Adipose tissue (tissue), 3 donors: ENCODE data around the gene DYSF. TPM values are rescaled to one million over a fixed set of nuclear protein-coding genes. Genes with fewer than 3 reads are reported as not detected.

ENCODE experiments used
- H3K27ac ChIP-seq: one replicate; pipeline ENCODE4 v1.5.1; 2013; ENCODE audit warnings: low read depth, low read length
- WGBS, 3 donors: extraction: QIAGEN DNeasy Blood & Tissue Kit; methylation state at CpG; one replicate each; pipeline ENCODE4 v1.1.7; 2013; 5-methylcytosine and 5-hydroxymethylcytosine counted together
- polyA plus RNA-seq, 3 donors: library from polyadenylated mRNA; stranded (reverse); fragments of 200-250 nt; gene quantifications; one replicate each; pipeline ENCODE4 v1.2.3, GENCODE V29; 2013
- donor health status: healthy with polysubstance abuse.
- donor health status: Bipolar disorder and iron deficiency.
- donor health status: healthy.

Gene DYSF
- polyA plus RNA-seq, 3 donors, result 1.5 to 24.0 (median 20.7) TPM

DNA sequence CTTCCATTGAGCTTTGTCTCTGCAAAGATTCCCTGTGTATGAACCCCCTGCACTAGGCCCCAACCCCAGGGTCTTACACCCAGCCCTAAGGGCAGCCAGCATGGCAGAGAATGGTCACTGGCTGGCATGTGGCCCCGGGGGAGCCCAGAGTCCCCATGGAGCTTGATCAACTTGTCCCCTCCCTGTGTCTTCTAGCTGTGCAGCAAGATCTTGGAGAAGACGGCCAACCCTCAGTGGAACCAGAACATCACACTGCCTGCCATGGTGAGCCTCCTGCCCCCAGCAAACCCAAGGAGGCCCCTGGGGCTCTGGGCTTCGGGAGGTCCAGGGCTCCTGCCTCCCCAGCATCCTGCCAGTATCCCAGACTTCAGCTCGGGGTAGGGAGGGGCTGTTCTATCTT lies 81.5 kb downstream of the DYSF start:
- no peak overlapping the region for H3K27ac ChIP-seq
- 91 to 96% (median 92%) methylated on average over 4 of the region's 4 CpGs for WGBS, 3 donors

DNA sequence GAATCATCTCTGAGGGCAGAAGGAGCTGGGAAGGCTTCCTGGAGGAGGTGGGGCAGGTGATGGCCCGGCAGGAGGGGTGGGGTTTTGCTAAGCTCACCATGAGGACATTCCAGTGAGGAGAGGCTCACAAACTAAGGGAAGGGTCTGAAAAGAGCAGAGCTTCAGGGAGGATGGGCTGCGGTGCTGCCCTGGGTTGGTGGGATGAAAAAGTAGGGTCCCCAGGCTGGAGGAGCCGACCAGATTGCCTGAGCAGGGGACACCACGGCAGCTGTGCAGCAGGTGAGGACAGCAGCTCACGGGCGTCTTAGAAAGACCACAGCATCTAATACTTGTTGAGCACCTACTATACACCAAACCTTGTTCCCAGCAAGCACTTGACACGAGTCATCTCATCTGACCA lies 82.2 kb downstream of the DYSF start:
- WGBS, 3 donors, result 88 to 92% (median 92%) methylated on average over 7 of the region's 7 CpGs
- no peak overlapping the region for H3K27ac ChIP-seq

DNA sequence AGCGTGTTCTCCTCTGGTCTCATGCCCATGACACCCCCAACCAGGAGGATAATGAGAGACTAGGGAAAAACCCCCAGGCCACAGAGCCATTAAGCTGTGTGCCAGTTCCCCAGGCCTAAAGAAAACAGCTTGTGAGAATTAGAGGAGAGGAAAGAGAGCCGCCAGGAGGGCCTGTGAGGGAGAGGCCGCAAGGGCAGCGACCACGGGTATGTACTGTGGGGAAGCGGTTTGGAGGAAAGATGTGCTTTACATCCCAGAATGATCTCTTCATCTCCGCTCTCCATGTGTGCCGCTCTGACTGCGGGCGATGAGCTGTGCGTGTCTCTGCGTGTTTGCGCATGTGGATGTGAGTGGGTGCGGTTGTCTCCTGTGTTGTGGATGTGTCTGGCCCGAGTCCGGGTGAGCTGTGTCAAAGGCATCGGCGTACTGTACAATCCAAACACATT lies 82.9 kb downstream of the DYSF start:
- WGBS, 3 donors, result 89 to 93% (median 92%) methylated on average over 18 of the region's 18 CpGs
- no peak overlapping the region for H3K27ac ChIP-seq

DNA sequence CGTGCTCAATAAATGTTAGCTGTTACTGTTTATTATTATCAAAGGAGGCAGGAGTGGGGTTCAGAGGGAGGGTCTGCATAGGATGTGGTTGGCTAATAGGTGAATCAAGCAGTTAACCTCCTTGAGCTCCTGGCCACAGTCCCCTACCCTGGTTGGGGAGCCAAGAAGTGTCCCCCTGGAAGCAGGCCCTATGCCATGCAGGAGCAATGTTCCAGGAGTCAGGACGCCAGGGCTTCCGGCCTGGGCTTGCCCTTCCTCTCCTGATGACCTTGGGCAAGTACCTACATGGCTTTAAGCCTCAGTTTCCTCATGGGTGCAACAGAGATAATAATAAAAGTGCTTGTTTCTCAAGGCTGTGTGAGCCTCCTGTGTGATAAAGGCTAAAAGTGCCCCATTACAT lies 84.9 kb downstream of the DYSF start:
- WGBS, 3 donors, result 79 to 91% (median 86%) methylated on average over 3 of the region's 3 CpGs
- H3K27ac ChIP-seq, result no peak overlapping the region

DNA sequence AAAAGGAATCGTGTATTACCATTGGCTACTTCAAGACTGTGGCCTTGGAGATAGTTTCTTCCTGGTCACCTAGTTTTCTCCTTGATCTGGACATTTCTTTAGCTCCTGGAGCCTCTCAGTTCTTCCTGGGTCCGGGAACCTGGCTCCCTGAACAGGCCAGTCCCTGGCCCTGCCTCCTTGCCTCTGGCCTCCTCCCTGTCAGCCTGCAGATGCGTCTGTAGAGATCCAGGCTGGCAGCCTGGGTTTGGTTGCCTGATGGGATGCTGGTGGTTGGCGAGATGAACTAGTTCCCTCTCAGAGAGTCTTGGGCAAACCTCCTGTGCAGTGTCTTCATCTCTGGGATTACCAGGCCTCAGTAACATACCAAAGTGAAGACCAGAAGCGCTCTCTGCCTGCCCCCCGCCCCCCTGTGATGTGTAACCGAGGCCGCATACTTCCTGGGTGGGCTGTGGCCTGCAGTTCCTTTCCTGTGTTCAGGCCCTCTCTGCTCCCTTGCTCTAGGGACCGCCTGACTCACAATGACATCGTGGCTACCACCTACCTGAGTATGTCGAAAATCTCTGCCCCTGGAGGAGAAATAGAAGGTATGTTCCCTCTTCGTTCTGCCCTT lies 85.4 kb downstream of the DYSF start:
- WGBS, 3 donors, result 67 to 83% (median 73%) methylated on average over 12 of the region's 12 CpGs
- no peak overlapping the region for H3K27ac ChIP-seq

DNA sequence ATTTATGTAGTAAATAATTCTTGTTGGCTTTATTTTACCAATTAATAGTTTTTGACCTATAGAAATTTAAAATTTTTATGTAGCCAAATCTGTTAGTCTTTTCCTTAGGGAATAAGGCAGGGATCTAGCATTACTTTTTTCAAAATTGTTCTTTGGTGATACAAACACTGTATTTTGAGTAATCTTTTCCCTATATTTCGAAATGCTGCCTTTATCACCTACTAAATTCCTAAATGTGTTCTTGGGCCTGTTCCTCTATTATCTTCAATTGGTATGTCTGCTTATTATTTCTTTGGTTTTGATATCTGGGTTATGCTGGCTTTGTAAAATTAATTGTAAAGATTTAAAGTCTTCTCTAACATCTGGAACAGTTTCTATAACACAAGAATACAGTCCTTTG lies 87.5 kb downstream of the DYSF start:
- H3K27ac ChIP-seq, result no peak overlapping the region
- 91 to 96% (median 94%) methylated on average over 1 of the region's 1 CpG for WGBS, 3 donors

DNA sequence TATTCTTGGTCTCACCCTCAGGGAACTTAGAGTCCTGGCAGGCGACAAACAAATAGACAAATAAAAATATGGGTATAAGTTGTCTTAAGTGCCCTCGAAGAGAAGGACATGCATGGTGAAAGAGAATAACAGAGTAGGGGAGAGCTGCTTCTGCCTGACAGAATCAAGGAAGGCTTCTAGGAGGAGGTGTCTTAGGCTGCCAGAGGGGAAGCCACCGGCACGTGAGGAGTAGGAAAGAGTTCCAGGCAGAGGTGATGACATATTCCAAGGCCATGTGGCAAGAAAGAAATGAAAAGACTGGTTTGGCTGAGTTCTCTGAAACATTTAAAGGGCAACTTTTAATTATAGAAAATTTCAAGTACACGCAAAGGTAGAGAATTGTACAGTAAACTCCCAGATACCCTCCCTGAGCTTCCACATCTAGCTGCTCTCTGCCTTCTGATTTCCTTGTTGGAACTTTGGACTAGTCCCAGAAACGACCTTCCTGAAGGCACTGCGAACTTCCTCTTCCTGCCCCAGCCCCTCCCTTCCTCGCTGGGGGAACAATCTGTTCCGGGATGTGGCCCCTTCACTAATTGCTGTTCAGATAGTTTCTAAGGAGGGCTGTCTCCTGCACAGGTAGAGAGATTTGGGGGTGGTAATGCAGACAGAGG lies 91.7 kb downstream of the DYSF start:
- H3K27ac ChIP-seq, result no peak overlapping the region
- WGBS, 3 donors, result 43 to 47% (median 47%) methylated on average over 9 of the region's 9 CpGs

DNA sequence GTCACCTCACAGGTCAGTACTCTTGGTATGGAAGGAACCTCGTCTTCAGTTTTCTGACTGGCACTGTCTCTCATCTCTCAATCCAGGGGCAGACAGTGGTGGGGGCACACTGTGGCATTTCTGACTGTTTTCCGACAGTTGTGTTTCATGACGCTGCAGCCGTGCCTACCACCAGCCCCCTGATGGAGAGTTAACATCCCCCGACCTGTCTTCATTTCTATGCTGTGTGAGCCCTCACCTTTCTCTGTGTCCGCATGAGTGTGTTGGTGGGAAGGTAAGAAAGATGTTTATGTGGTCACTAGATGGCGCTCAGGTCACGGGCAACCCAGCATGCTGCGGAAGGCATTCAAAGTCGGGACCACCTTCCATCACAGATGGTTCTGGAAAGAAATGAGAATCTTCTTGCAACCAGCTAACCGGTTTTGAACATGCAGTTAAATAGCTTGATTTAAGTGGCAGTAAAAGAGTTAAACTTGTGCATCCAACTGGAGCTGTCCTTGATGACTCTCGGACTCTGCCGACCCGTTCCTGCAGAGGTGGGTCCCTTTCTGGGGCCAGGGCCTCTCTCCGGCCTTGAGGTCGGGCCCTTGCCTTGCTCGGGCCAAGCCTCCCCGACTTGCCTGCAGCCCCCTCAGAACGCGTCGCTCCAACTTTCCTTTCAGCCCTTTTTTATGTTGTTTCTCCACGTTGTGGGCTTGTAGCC lies 92.4 kb downstream of the DYSF start:
- H3K27ac ChIP-seq, result no peak overlapping the region

DNA sequence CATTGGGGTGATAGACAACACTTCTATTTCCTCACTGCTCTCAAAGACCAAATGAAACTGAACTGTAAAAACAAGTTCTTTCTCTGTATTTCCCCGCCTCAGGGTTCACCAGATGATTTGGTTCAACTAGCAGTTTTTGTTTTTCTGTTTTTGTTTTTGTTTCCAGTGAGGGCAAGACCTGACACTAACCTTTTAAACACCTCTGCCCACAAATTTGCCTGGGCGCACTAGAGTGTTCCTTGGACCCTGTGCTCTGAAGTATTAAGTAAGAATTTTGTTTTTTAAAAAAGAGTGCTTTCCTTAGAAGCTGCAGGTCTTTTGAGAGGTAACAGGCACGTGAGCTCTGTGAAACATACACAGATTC lies 92.9 kb downstream of the DYSF start:
- WGBS, 3 donors, result 42 to 90% (median 84%) methylated on average over 3 of the region's 3 CpGs
- no peak overlapping the region for H3K27ac ChIP-seq

More for the DNA sequence above, 92.4 kb downstream of the DYSF start:
- 20 to 37% (median 35%) methylated on average over 22 of the region's 22 CpGs for WGBS, 3 donors

DNA sequence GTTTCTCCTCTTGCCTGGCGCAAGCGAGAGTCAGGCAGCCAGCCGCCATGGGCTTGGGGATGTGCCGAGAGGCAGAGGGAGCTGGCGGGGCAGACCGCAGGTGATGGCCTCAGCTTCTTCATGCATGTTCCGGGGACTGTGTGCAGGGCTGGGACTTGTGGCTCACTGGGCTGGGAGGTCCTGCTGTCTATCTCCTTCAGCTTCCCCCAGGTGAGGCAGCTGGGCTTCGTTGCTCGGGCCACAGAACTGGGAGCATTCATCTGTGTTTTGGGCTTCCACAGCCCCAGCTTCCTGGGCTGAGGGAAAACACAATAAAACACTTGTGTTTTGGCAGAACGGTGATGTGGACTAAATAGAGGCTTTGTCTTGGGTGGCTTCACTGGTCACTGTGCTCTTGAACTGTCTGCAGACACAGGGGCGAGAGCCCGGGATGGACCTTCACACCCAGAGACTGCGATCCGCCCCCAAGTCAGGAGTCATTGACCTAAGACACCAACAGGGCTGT lies 93.5 kb downstream of the DYSF start:
- 86 to 93% (median 89%) methylated on average over 14 of the region's 14 CpGs for WGBS, 3 donors
- H3K27ac ChIP-seq, result no peak overlapping the region

DNA sequence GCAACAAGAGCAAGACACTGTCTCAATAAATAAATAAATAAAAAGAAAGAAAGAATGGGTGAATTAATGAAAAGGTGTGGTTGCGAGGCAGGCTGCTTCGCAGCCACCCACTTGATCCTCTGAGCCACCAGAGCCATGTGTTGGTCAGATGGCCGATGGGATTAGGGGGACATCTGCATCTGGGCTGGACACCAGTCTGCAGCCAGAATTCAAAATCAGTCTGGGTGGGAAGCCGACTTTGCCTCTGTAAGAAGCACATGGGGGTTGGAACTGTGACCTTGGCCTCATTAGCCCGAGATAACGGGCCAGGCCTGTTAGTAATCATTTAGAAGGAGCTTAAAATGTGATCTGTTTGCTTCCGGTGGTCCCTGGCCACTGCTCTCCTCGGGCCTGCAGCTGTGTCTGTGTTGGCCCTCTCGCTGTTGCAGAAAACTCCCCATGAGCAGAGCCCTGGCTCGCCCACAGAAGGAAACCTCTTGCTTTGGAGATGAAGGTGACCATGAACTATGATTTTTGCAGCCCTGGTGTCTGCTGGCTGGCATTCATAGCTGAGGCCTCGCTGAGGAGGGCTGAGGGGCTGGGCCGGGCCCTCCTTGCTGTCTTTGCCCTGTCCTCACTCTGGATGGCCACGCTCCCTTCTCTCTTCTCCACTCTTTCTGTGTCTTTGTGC lies 94.4 kb downstream of the DYSF start:
- H3K27ac ChIP-seq, result no peak overlapping the region
- WGBS, 3 donors, result 61 to 86% (median 85%) methylated on average over 12 to 13 of the region's 13 CpGs

DNA sequence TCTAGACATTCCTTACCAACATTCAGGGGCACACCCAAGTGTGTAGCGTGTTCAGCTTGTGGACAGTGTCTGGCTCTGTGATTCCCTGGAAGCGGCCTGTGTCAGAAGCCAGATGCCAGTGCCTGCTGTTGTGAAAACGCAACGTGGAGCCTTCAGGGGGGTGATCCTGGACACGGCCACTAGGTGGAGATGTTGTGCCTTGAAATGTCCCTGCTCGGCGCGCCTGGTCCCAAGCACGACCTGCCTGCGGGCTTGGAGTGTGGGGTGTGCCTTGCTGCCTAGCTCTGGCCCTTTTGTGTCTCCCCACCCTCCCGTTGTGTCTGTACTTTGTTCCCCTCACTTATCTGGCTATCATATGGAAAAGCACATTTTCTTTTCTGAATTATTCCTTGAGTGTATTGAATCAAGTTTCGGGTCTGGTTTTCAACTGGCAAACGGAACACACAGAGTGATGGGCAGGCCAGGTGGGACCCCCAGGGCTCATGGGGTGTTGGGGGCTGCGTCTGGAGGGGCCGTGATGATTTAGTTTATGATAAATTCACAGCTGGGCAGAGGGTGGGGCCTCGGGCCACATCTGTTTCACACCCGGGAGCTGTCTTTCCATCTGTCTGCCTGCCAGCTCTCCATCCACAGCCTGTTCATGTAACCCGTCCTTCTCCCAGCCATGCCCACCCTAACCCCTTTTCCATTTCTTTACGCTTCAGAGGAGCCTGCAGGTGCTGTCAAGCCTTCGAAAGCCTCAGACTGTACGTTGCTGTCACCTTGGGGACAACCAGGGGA lies 95.5 kb downstream of the DYSF start:
- H3K27ac ChIP-seq, result no peak overlapping the region
- 53 to 67% (median 62%) methylated on average over 21 of the region's 21 CpGs for WGBS, 3 donors

DNA sequence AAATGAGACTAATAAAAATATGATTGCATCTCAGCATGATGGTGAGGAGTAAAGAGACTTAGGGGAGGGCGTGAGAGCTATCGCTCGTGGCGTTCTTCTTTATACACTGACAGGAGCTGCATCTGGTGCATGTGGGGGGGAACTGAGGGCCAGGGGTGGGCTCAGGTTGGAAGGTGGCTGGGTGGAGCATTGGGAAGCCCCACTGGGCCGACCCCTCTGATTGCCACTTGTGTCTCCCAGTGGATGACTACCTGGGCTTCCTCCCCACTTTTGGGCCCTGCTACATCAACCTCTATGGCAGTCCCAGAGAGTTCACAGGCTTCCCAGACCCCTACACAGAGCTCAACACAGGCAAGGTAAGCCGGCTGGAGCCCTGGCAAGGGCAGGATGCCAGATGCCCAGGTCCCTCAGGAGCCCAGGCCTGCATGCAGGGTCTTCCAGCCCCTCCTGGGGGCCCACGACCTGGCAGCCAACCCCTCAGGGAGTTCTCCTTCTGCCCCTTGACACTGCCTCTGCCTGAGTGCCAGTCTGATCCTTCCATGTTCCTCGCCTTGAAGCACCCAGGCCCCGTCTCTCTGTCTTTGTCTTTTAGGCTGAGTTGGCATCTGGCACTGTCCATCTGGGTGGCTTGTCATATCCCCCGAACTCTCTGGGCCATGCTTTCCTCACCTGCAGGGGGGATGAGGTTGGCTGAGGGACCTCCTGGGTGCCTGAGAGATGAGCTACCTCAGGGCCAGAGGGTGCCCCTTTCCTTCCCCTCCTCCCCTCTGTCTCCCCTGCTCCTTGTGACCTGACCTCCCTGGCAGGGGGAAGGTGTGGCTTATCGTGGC lies 97.7 kb downstream of the DYSF start:
- 87 to 91% (median 89%) methylated on average over 11 of the region's 11 CpGs for WGBS, 3 donors
- H3K27ac ChIP-seq, result no peak overlapping the region

DNA sequence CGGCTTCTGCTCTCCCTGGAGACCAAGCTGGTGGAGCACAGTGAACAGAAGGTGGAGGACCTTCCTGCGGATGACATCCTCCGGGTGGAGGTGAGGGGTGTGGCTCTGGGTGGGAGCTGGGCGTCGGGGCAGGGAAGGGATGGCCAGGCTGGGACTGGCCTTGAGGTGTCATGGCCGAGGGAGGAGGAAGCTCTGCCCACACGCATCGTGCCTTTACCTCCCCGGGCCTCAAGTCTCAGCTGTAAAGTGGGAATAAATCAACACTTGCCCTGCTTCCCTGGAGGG lies 98.2 kb downstream of the DYSF start:
- WGBS, 3 donors, result 88 to 92% (median 88%) methylated on average over 9 of the region's 9 CpGs
- H3K27ac ChIP-seq, result no peak overlapping the region

DNA sequence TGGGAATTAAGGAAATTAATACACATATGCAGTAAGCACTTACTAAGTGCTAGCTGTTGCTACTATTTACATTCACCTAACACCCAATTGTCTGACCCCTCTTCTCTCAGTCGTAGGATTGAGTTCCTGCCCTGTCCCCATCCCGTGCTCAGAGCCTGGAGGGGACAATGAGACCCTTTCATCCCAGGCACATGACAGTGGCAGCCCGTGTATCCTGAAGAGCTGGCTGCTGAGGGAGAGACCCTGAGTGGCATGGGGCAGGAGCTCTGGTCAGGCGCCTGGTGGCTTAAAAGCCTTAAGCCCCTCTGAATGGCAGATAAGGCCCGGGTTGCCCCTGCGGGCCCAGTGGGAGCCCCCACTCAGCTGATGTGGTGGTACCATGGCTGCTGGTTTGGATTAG lies 99.0 kb downstream of the DYSF start:
- 71 to 91% (median 90%) methylated on average over 6 of the region's 6 CpGs for WGBS, 3 donors
- no peak overlapping the region for H3K27ac ChIP-seq

DNA sequence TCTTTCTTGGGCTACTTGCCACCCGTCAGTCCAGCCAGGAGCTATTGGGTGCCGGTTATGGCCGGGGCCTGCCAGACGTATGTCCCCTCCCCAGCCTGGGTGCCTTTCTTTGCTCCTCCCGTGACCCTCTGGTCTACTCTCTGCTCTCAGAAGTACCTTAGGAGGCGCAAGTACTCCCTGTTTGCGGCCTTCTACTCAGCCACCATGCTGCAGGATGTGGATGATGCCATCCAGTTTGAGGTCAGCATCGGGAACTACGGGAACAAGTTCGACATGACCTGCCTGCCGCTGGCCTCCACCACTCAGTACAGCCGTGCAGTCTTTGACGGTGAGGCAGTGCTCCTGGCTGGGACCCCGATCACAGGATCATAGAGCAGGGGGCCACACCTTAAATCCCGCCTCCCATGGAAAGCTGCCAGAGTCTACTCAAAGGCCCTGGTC lies 99.5 kb downstream of the DYSF start:
- WGBS, 3 donors, result 79 to 93% (median 87%) methylated on average over 15 of the region's 15 CpGs
- H3K27ac ChIP-seq, result no peak overlapping the region

DNA sequence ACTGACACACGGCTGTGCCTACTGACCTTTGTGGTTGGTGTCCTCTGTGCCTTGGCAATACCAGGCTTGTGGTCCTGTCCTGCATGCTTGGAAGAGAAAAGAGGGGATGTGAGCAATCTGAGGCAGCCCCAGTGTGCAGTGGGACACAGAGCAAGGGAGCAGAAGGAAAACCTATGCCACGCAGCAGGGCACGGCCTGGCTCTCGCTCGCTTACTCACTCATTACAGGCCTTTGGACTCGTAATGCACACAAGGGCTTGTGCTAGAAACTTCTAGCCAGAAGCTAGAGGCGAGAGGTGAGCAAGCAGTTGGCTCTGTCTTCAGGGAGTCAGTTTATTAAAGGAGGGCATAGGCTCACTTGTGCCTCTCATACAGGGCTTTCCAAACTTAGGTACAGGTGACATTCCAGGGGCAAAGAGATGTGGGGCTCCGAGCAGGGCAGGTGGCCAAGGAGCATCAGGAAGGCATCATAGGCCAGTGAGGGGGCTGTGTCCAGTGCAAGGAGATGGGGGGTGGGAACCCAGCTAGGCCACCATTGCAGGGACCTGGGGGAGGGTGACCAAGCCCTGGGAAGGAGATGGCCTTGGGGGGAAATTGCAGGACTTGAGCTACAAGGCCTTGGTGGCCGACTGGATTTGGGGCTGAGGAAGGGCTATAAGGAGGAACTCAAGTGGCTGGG lies 100.8 kb downstream of the DYSF start:
- no peak overlapping the region for H3K27ac ChIP-seq
- 89 to 92% (median 91%) methylated on average over 9 of the region's 9 CpGs for whole genome bisulfite sequencing, 3 donors
